NT2/D1 (cell line): ENCODE data around the gene APC2.

Source experiments
- DNase-seq: peaks from one replicate; pipeline ENCODE4 v3.0.0-alpha.2; 2011; ENCODE audit warnings: low read depth, low spot score
- H3K27me3 ChIP-seq: 2 replicates; pipeline ENCODE4 v1.6.0; 2011; ENCODE audit warnings: mild to moderate bottlenecking; ENCODE audit not compliant: insufficient read length, insufficient read depth
- H3K36me3 ChIP-seq: 2 replicates; pipeline ENCODE4 v1.6.1; 2011; ENCODE audit warnings: mild to moderate bottlenecking, low read length, mixed read lengths; ENCODE audit not compliant: insufficient read depth, insufficient read length
- H3K4me1 ChIP-seq: 2 replicates; pipeline ENCODE4 v1.5.1; 2011; ENCODE audit not compliant: insufficient read depth, insufficient read length
- H3K4me3 ChIP-seq: 2 replicates; pipeline ENCODE4 v1.5.1; 2011; ENCODE audit warnings: low read depth; ENCODE audit not compliant: insufficient read length
- H3K9ac ChIP-seq: 2 replicates; pipeline ENCODE4 v1.6.0; 2011; ENCODE audit warnings: low read depth; ENCODE audit not compliant: insufficient read length
- H3K9me3 ChIP-seq: 2 replicates; pipeline ENCODE4 v1.5.1; 2011; ENCODE audit warnings: mild to moderate bottlenecking, low read length; ENCODE audit not compliant: insufficient read depth
- SUZ12 ChIP-seq: IDR thresholded peaks from 2 replicates; pipeline ENCODE4 v1.6.1; 2011; ENCODE audit not compliant: insufficient read length, insufficient read depth; ENCODE audit errors: extremely low read depth
- YY1 ChIP-seq: IDR thresholded peaks from 2 replicates; pipeline ENCODE4 v1.6.1; 2011; ENCODE audit not compliant: insufficient read length, insufficient read depth
- ZNF274 ChIP-seq: IDR thresholded peaks from 2 replicates; pipeline ENCODE4 v1.6.1; 2011; ENCODE audit warnings: mild to moderate bottlenecking, low read depth, low read length

APC2 gene

DNA sequence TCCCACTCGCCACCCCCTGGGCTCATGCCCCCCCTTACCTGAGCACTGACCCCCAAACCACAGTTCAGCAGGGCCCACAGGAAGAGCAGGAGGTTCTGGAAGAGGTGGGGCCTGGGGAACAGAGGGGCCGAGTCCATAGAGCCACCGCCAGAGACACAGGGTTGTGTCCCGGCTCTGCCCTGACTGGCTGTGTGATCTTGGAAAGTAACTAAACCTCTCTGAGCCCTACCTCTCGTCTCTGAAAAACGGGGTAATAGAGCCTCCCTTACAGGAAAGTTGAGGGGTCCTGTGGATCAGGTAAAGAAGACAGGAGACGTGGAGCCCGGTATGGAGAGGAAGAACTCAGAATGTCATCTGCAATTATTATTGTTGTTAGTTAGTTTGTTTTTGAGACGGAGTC lies 60.9 kb downstream of the APC2 start:
- Histone ChIP-seq H3K9me3 (no peaks in the 10 kb centered on the region), H3K9ac (no peak overlapping the region), H3K4me3 (no peak overlapping the region), H3K36me3 (peaks cover 6% of the 10 kb centered on the region), H3K27me3 (no peaks in the 10 kb centered on the region), H3K4me1 (peaks cover 11% of the 10 kb centered on the region)
- TF ChIP-seq YY1: no peak
- TF ChIP-seq ZNF274: no peak
- no peak for TF ChIP-seq SUZ12
- no peak for DNase-seq

DNA sequence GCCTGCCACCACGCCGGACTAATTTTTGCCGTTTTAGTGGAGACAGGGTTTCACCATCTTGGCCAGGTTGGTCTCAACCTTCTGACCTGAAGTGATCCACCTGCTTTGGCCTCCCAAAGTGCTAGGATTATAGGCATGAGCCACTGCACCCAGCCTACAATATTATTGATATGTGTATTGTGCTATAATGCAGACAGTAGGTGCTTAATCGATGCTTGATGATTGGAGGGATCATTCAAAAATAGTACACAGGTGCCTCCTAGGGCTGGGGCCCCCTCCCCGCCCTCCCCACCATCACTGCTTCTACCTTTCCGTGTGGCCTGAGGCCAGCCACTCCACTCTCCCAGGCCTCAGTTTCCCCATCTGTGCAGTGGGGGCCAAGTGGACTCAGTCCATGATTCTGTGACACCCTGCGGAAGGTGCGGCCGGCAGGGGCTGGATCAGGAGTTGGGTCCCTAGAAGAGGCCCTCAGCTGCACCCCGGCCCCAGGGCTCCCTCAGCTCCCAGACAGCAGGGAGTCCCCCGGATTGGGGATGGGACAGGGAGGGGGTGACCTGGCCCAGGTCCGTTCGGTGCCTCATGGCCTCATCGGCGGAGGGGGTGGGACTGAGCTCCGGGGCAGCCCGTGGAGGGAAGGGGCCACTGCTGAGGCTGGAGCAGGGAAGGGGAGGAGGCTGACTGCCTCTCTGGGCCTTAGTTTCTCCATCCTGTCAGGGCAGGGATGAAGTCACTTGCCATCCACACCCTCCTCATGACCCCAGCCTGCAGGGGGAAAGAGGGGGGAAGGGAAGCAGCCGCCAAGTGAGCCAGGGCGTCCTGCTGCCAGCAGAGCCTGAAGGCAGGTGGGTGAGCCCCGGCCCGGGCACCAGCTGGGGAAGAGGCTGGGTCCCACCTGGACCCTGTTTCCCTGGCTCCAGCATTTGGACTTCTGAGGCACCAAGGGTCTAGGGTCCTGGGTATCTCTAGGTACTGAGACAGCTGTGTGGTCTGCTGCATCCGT lies 61.7 kb downstream of the APC2 start:
- H3K9ac ChIP-seq: peak overlapping the region; percentile 17

DNA sequence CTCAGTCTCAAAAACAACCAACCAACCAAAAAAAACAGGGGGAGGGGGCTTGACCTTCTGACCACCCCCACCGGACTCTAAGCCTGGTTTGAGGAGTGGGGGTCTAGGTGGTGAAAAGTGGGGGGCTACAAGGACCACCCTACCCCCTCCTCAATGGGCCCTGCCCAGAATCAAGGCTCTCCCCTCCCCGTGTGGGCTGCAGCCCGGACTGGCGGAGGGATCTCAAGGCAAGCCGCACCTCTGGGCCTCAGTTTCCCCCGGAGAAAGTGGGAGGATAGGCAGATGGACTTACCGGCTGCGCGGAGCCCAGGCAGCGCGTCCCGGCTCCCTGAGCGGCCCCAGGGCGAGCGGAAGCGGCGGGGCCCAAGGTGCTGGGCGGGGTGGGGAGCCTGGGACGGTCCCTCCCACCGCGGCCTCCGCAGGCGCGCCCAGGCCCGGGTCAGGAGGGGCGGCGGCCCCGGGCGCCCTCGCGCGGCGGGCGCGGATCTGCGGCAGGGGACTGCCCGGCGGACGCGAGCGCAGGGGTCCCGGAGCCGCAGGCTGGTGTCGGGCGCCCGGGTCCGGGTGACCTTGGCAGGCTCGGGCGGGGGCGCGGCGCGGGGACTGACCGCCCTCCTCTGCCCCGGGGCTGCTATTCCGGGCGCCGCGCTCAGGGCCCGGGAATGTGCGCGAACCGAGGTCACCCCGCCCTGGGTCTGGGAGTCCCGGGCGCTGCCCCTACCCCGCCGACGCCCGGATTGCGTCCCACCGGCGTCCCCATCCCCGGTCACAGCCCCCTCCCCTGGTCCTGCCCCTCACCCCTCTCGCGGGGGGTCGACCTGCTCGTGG lies 63.0 kb downstream of the APC2 start, which contains the start of gene ADAMTSL5:
ADAMTSL5 (minus strand) TSS at position 349 of the 828 bp plus-strand sequence. CDS start 2,076 bp downstream, outside the sequence.
- Histone ChIP-seq H3K27me3 (no peaks in the 10 kb centered on the region), H3K36me3 (peaks cover 6% of the 10 kb centered on the region), H3K9ac (peak within 1 kb of the TSS; percentile 72), H3K4me3 (peak within 1 kb of the TSS; percentile 38), H3K9me3 (no peaks in the 10 kb centered on the region), H3K4me1 (peaks cover 6% of the 10 kb centered on the region)
- TF ChIP-seq ZNF274: no peak
- no peak for TF ChIP-seq YY1
- no peak for TF ChIP-seq SUZ12
- no peak for DNase-seq

More for the DNA sequence above, 61.7 kb downstream of the APC2 start:
- H3K4me1 ChIP-seq: peaks cover 11% of the 10 kb centered on the region
- no peak for TF ChIP-seq ZNF274
- no peak for TF ChIP-seq SUZ12
- no peak for TF ChIP-seq YY1
- H3K36me3 ChIP-seq: peaks cover 6% of the 10 kb centered on the region
- no peaks in the 10 kb centered on the region for H3K27me3 ChIP-seq
- H3K4me3 ChIP-seq: no peak overlapping the region
- DNase-seq: no peak
- H3K9me3 ChIP-seq: no peaks in the 10 kb centered on the region

DNA sequence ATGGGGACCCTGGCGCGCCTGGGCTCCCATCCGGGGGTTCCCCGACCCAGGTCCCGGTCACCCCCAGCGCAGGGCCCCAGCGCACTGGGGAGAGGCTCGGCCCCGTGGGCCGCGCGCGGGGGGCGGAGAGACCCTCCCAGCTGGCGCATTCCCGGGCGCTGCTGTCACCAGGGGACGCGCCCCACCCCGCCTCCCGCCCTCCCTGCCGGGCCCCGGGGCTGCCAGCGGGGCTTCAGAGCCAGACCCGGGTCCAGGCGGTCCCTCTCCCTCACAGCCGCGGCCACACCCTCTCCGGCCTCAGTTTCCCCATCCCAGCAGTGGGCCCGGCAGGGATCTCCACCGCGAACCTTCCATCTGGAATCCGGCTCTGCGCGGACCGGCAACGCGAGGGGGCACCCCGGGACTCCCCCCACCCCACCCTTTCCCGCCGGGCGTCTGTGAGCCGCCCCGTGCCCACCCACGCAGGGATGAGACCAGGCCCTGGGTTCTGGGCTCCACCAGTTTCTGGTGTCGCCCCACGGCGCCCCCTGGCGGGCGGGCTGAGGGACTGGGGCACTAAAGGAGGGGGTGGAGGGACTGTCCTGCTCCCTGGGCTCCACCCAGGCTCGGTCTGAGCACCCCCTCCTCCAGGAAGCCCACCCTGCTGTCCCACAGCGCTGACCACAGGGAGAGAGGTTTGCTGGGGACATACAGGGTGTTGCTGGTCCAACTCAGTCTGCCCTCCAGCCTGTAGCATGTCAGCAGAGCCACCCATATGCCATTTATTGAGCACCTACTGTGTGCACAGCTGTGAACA lies 63.8 kb downstream of the APC2 start:
- no peak for TF ChIP-seq ZNF274
- no peak for TF ChIP-seq YY1
- no peak for TF ChIP-seq SUZ12
- peak overlapping the region; percentile 38 for H3K4me3 ChIP-seq
- H3K9ac ChIP-seq: peak overlapping the region; percentile 72
- H3K36me3 ChIP-seq: peaks cover 6% of the 10 kb centered on the region
- peaks cover 6% of the 10 kb centered on the region for H3K4me1 ChIP-seq
- H3K27me3 ChIP-seq: no peaks in the 10 kb centered on the region
- no peak for DNase-seq
- H3K9me3 ChIP-seq: no peaks in the 10 kb centered on the region

DNA sequence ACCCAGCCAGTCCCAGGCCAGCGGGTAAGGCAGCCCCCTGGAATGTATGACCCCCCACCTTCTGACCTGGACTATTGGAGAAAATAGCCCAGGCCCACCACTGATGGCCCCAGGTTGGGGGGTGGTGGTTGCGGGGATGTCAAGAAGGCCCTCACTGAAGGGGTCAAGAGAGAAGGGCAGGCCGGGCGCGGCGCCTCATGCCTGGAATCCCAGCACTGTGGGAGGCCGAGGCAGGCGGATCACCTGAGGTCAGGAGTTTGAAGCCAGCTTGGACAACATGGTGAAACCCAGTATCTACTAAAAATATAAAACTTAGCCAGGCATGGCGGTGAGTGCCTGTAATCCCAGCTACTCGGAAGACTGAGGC lies 64.4 kb downstream of the APC2 start:
- no peak for DNase-seq
- no peaks in the 10 kb centered on the region for H3K9me3 ChIP-seq
- peaks cover 6% of the 10 kb centered on the region for H3K36me3 ChIP-seq
- no peak overlapping the region for H3K4me3 ChIP-seq
- no peaks in the 10 kb centered on the region for H3K27me3 ChIP-seq
- no peak overlapping the region for H3K9ac ChIP-seq
- TF ChIP-seq ZNF274: no peak
- TF ChIP-seq SUZ12: no peak
- no peak for TF ChIP-seq YY1
- peaks cover 6% of the 10 kb centered on the region for H3K4me1 ChIP-seq

DNA sequence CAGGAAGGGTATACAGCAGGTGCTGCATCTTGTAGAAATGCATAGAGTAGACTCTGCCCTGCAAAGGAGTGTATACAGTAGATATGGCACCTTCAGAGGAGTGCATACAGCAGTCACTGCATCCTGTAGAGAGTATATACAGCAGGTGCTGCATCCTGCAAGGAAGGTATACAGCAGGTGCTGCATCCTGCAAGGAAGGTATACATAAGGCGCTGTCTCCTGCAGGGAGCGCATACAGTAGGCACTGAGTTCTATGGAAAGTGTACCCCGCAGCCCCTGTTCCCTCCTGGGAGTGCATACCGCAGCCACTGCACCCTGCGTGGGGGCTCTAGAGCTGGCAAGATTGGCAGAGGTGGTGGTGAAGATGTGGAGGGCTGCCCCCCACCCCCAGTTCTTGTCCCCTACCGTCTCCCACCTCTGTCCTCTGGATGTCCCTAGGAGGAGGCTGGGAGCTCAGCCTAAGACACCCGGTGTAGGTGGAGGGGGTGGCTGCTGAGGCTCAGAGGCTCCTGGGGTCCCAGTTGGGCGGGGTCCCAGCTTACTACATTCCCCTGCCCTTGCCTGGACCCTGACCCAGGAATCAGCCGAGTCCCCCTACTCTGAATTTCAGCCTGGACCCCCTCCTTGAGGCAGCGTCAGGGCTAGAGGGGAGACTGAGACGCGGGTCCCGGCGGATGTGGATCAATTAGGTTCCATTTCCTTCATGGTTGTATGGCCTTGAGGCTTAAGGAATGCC lies 65.2 kb downstream of the APC2 start:
- DNase-seq: no peak

More for the DNA sequence above, 65.2 kb downstream of the APC2 start:
- Histone ChIP-seq H3K36me3 (no peaks in the 10 kb centered on the region), H3K27me3 (no peaks in the 10 kb centered on the region), H3K4me1 (peaks cover 9% of the 10 kb centered on the region), H3K4me3 (no peak overlapping the region), H3K9ac (no peak overlapping the region), H3K9me3 (no peaks in the 10 kb centered on the region)
- no peak for TF ChIP-seq YY1
- TF ChIP-seq ZNF274: no peak
- no peak for TF ChIP-seq SUZ12
